ENCODE measurements around the gene PRKACA.

DNA sequence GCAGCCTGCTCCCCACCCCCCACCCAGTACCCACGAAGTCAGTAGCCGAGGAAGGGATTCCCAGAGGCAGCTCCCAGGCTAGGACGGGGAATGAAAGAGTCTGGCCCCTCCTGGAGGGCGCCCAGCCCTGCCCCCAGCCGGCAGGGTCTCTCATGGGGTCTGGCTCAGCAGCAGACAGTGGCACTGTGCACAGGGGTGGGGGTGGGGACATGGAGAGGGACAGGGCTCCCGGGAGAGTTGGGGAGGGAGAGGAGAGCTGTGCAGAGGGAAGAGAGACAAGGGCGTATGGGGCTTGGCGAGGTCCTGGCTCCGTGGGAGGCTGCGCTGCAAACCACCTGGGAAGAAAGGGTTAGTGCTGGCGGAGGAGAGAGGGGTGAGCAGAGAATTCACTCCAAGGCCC is 46.5 kb upstream of the PRKACA start:
- TF ChIP-seq, protein P1, sequence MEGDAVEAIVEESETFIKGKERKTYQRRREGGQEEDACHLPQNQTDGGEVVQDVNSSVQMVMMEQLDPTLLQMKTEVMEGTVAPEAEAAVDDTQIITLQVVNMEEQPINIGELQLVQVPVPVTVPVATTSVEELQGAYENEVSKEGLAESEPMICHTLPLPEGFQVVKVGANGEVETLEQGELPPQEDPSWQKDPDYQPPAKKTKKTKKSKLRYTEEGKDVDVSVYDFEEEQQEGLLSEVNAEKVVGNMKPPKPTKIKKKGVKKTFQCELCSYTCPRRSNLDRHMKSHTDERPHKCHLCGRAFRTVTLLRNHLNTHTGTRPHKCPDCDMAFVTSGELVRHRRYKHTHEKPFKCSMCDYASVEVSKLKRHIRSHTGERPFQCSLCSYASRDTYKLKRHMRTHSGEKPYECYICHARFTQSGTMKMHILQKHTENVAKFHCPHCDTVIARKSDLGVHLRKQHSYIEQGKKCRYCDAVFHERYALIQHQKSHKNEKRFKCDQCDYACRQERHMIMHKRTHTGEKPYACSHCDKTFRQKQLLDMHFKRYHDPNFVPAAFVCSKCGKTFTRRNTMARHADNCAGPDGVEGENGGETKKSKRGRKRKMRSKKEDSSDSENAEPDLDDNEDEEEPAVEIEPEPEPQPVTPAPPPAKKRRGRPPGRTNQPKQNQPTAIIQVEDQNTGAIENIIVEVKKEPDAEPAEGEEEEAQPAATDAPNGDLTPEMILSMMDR (IDR thresholded peaks at IDR 0.05; ENCODE audit: low read depth, low read length), result no peak
- TF ChIP-seq EZH2phosphoT487 (IDR thresholded peaks at IDR 0.05; ENCODE audit: low read depth), result no peak
